Stomach (tissue), 9 donors: Measurements from ENCODE around the gene HAVCR1. TPM values are rescaled to one million over a fixed set of nuclear protein-coding genes. Genes with fewer than 3 reads are reported as not detected.
"Not testable (repeated sequence)": the region's sequence is repeated elsewhere in the genome, so short reads cannot be mapped to it uniquely, and the experiment has no call there.

Experiments used
- DNase-seq, 2 donors: peaks; one replicate each; pipeline versions ENCODE4 v3.0.0 to v3.0.0-alpha.2; 2013 to 2019
- H3K27ac ChIP-seq, 5 donors: fragments of 200-600 bp in 4 of 5; sonication (generic) in 4 of 5; one replicate each; pipeline ENCODE4 v1.5.1; 2013 to 2019; ENCODE audit warnings: mild to moderate bottlenecking in 1 of 5, moderate library complexity in 1 of 5
- H3K27me3 ChIP-seq, 3 donors: fragments of 200-600 bp; sonication (generic); one replicate each; pipeline ENCODE4 v1.5.1; 2017 to 2019; ENCODE audit warnings: mixed run types in 1 of 3
- H3K36me3 ChIP-seq, 4 donors: fragments of 200-600 bp; sonication (generic); 1 replicate in 3 of 4; 2 replicates in 1 of 4; pipeline ENCODE4 v1.5.1; 2016 to 2019
- H3K4me1 ChIP-seq, 4 donors: fragments of 200-600 bp; sonication (generic); one replicate each; pipeline ENCODE4 v1.5.1; 2016 to 2019
- H3K4me3 ChIP-seq, 4 donors: fragments of 200-600 bp; sonication (generic) in 3 of 4; one replicate each; pipeline ENCODE4 v1.5.1; 2016 to 2019; ENCODE audit warnings: mild to moderate bottlenecking in 1 of 4
- H3K9me3 ChIP-seq, 4 donors: fragments of 200-600 bp; sonication (generic); one replicate each; pipeline ENCODE4 v1.5.1; 2016 to 2019
- CTCF ChIP-seq, 7 experiments: fragments of 450-650 bp in 4 of 7; fragments of 200-600 bp in 3 of 7; sonication (generic) in 3 of 7; IDR thresholded peaks; one replicate each; pipeline ENCODE4 v1.5.1; 2016 to 2019; ENCODE audit warnings: antibody characterized with exemption in 7 of 7, control low read depth in 2 of 7, mild to moderate bottlenecking in 1 of 7
- EP300 ChIP-seq: sonication (generic); formaldehyde crosslinking; IDR thresholded peaks from one replicate; pipeline ENCODE4 v1.6.1; 2017; ENCODE audit warnings: antibody characterized with exemption
- POLR2A ChIP-seq, 4 donors: fragments of 450-650 bp; IDR thresholded peaks; one replicate each; pipeline ENCODE4 v1.6.1; 2016; ENCODE audit warnings: antibody characterized with exemption in 4 of 4, control low read depth in 2 of 4, mild to moderate bottlenecking in 1 of 4, moderate library complexity in 1 of 4
- POLR2AphosphoS5 ChIP-seq, 3 donors: sonication (generic); formaldehyde crosslinking; IDR thresholded peaks; one replicate each; pipeline ENCODE4 v1.6.1; 2016; ENCODE audit warnings: antibody characterized with exemption in 3 of 3
- WGBS, 5 donors: extraction: QIAGEN DNeasy Blood & Tissue Kit in 3 of 5; methylation state at CpG; one replicate each; pipeline versions ENCODE4 v1.1.5 to v1.1.7; 2013 to 2018; 5-methylcytosine and 5-hydroxymethylcytosine counted together
- intact Hi-C: fragments of 100-400 bp; cut with DNase I; formaldehyde crosslinking; loops from one replicate; pipeline ENCODE4 v1.15.1; 2023; ENCODE audit warnings: low total_unique reads
- polyA plus RNA-seq, 3 donors: library from polyadenylated mRNA; stranded (reverse); fragments of 200-250 nt; gene quantifications; one replicate each; pipeline ENCODE4 v1.2.3, GENCODE V29; 2013
- total RNA-seq, 5 donors: library from RNA; depleted of rRNA; stranded (reverse); fragments of >200 nt; gene quantifications; one replicate each; pipeline versions ENCODE4 v1.1.0 to v1.2.3, GENCODE V29; 2014 to 2016
- donor health status: healthy with polysubstance abuse.
- donor health status: Bipolar disorder and iron deficiency.
- donor health status: healthy.

The HAVCR1 gene
- total and polyA plus RNA-seq, 8 donors = 2.0 TPM; not detected in 6

- Histone ChIP-seq H3K27ac (no peak overlapping the region), H3K4me1 (peaks cover 0 to 5% (median 0%) of the 10 kb centered on the region in 4 donors), H3K4me3 (no peak overlapping the region), H3K27me3 (no peaks in the 10 kb centered on the region), H3K36me3 (no peaks in the 10 kb centered on the region), H3K9me3 (no peaks in the 10 kb centered on the region)
- no peak for DNase-seq
- WGBS, 5 donors = 82 to 87% (median 86%) methylated on average over 5 of the region's 5 CpGs
- intact Hi-C loops = no loop called here
- TF ChIP-seq POLR2A (IDR thresholded peaks at IDR 0.05) (no peak), POLR2AphosphoS5 (IDR thresholded peaks at IDR 0.05) (no peak), EP300 (no peak), CTCF (IDR thresholded peaks at IDR 0.05) (no peak)
These were observed 20.2 kb downstream of the HAVCR1 start for GRCh38 chr5:157038568-157039187.

DNA sequence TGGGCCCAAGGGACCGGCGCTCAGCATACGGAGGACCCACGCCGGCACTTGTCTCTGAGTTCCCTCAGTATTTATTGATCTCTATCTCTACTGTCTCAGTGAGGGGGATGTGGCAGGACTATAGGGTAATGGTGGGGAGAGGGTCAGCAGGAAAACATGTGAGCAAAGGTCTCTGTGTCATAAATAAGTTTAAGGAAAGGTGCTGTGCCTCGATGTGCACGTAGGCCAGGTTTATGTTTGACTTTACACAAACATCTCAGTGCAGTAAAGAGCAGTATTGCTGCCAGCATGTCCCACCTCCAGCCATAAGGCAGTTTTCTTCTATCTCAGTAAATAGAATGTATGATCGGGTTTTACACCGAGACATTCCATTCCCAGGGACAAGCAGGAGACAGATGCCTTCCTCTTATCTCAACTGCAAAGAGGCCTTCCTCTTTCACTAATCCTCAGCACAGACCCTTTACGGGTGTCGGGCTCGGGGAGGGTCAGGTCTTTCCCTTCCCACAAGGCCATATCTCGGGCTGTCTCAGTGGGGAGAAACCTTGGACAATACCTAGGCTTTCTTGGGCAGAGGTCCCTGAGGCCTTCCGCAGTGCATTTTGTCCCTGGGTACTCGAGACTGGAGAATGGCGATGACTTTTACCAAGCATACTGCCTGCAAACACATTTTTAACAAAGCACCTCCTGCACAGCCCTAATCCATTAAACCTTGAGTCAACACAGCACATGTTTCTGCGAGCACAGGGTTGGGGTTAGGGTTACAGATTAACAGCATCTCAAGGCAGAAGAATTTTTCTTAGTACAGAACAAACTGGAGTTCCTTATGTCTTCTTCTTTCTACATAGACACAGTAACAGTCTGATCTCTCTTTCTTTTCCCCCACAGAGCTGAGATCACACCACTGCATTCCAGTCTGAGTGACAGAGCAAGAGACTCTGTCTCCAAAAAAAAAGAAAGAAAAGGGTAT lies 24.5 kb downstream of the HAVCR1 start:
- H3K4me3 ChIP-seq, H3K27ac ChIP-seq, H3K9me3 ChIP-seq, H3K36me3 ChIP-seq, H3K4me1 ChIP-seq, H3K27me3 ChIP-seq, intact Hi-C loops: not testable (repeated sequence)
- WGBS, 5 donors = 40 to 53% (median 45%) methylated on average over 17 of the region's 17 CpGs
- DNase-seq = peak in 1 of 2 donors; percentile 16

DNA sequence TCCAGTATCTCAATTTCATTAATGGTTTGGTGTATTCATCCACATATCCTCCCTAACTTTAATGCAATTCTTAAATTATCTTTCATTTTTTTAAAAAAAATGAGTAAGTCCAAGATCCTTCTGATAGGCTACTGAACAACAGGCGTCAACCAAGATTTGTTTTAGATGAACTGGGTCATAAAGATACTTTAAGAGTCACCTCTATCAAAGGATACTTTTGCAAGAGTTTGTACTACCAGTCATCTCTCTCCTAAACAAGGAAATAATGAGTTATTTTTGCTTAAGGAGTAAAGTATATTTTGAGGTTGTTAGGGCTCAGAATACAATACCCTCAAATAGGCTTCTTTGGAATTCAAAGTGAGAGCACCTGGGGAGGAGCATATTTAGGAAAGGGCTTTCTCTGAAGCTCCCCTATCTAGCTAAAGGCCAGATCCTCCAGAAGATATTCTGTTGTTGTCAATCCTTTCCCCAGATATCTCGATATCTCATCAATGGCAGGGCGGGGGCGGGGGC lies 25.8 kb downstream of the HAVCR1 start:
- H3K4me3 ChIP-seq = no peak overlapping the region
- H3K4me1 ChIP-seq = peaks cover 0 to 5% (median 0%) of the 10 kb centered on the region in 4 donors
- H3K27me3 ChIP-seq = no peaks in the 10 kb centered on the region
- TF ChIP-seq EP300 = no peak
- TF ChIP-seq CTCF (IDR thresholded peaks at IDR 0.05) = no peak
- TF ChIP-seq POLR2A (IDR thresholded peaks at IDR 0.05) = no peak
- no peak for TF ChIP-seq POLR2AphosphoS5 (IDR thresholded peaks at IDR 0.05)
- H3K9me3 ChIP-seq = no peaks in the 10 kb centered on the region
- no peak overlapping the region for H3K27ac ChIP-seq
- 76 to 89% (median 84%) methylated on average over 4 of the region's 4 CpGs for WGBS, 5 donors
- intact Hi-C loops = no loop called here
- no peaks in the 10 kb centered on the region for H3K36me3 ChIP-seq
- DNase-seq = no peak

- WGBS, 5 donors = 56 to 74% (median 71%) methylated on average over 3 of the region's 3 CpGs
- TF ChIP-seq EP300 (no peak), CTCF (IDR thresholded peaks at IDR 0.05) (no peak), POLR2A (IDR thresholded peaks at IDR 0.05) (no peak), POLR2AphosphoS5 (IDR thresholded peaks at IDR 0.05) (no peak)
- Histone ChIP-seq H3K27me3 (no peaks in the 10 kb centered on the region), H3K36me3 (no peaks in the 10 kb centered on the region), H3K9me3 (no peaks in the 10 kb centered on the region), H3K27ac (no peak overlapping the region), H3K4me3 (no peak overlapping the region), H3K4me1 (peaks cover 0 to 5% (median 0%) of the 10 kb centered on the region in 4 donors)
- intact Hi-C loops = no loop called here
- no peak for DNase-seq
These were observed 28.2 kb downstream of the HAVCR1 start for GRCh38 chr5:157030692-157031091.
